IMR-90 (cell line): ENCODE results near the gene ABHD17B. TPM values are rescaled to one million over a fixed set of nuclear protein-coding genes. Genes with fewer than 3 reads are reported as not detected.
A peak's percentile ranks its signal among the peaks of the same experiment; 100 is the strongest.

Source experiments
- ATAC-seq: fragments of 200-7000 bp; cut with Tn5 transposase; 2 replicates; pipeline ENCODE4 v1.9.1; 2020; ENCODE audit warnings: low read depth, mild to moderate bottlenecking, moderate library complexity
- BruUV-seq: library from RNA; stranded (reverse); fragments of 400-500 nt; replicated peaks from 2 replicates; lab custom pipeline; 2021; lab: Mats Ljungman, UMichigan
- CTCF ChIA-PET: fragments of 300-600 bp; formaldehyde crosslinking; extraction: SDS; loops from one replicate; lab custom pipeline; 2021; ENCODE audit warnings: antibody characterized with exemption; lab: Yijun Ruan, JAX
- POLR2A ChIA-PET: fragments of 300-600 bp; sonication (Branson Sonifier 250); formaldehyde crosslinking; loops from one replicate; lab custom pipeline; 2022; ENCODE audit warnings: antibody characterized with exemption; ENCODE audit not compliant: unreplicated experiment; lab: Charles Lee
- DNase-seq: peaks from one replicate; pipeline ENCODE4 v3.0.0; 2013
- H2AFZ ChIP-seq: replicated peaks from 2 replicates; pipeline ENCODE3; 2013; ENCODE audit warnings: low read length, mild to moderate bottlenecking; ENCODE audit not compliant: poor library complexity
- H2AK5ac ChIP-seq: 2 replicates; pipeline ENCODE4 v1.6.1; 2013; ENCODE audit warnings: low read depth, low read length, inconsistent platforms
- H2AK9ac ChIP-seq: replicated peaks from 2 replicates; pipeline ENCODE3; 2013; ENCODE audit warnings: mild to moderate bottlenecking, low read depth, low read length, moderate library complexity; ENCODE audit not compliant: poor library complexity
- H2BK120ac ChIP-seq: 2 replicates; pipeline ENCODE4 v1.6.1; 2013; ENCODE audit warnings: low read depth, low read length, inconsistent platforms
- H2BK15ac ChIP-seq: 3 replicates; pipeline ENCODE4 v1.6.1; 2013; ENCODE audit warnings: low read depth, low read length, inconsistent platforms
- H2BK20ac ChIP-seq: 2 replicates; pipeline ENCODE4 v1.6.1; 2013; ENCODE audit warnings: low read depth, mild to moderate bottlenecking, inconsistent platforms, low read length, moderate library complexity
- H2BK5ac ChIP-seq: 2 replicates; pipeline ENCODE4 v1.6.1; 2013; ENCODE audit warnings: mild to moderate bottlenecking, low read depth, low read length, inconsistent platforms; ENCODE audit not compliant: poor library complexity, severe bottlenecking
- H3K14ac ChIP-seq: replicated peaks from 2 replicates; pipeline ENCODE4 v1.6.1; 2013; ENCODE audit warnings: low read depth, low read length, inconsistent platforms
- H3K18ac ChIP-seq: 2 replicates; pipeline ENCODE4 v1.6.1; 2013; ENCODE audit warnings: low read depth, low read length, control low read depth
- H3K23ac ChIP-seq: 2 replicates; pipeline ENCODE4 v1.6.1; 2013; ENCODE audit warnings: low read depth, low read length, inconsistent platforms
- H3K27ac ChIP-seq: 2 replicates; pipeline ENCODE4 v1.5.1; 2013; ENCODE audit warnings: mild to moderate bottlenecking, control low read depth, low read length; ENCODE audit not compliant: insufficient read depth
- H3K27me3 ChIP-seq: 2 replicates; pipeline ENCODE4 v1.6.1; 2013; ENCODE audit warnings: low read length; ENCODE audit not compliant: control insufficient read depth, insufficient read depth
- H3K36me3 ChIP-seq: 2 replicates; pipeline ENCODE4 v1.6.1; 2013; ENCODE audit warnings: low read length, mixed read lengths; ENCODE audit not compliant: control insufficient read depth, insufficient read depth
- H3K4ac ChIP-seq: 2 replicates; pipeline ENCODE4 v1.6.1; 2013; ENCODE audit warnings: low read depth, low read length, inconsistent platforms
- H3K4me1 ChIP-seq: 2 replicates; pipeline ENCODE4 v1.6.1; 2013; ENCODE audit warnings: low read length, mixed read lengths; ENCODE audit not compliant: control insufficient read depth, insufficient read depth
- H3K4me2 ChIP-seq: 2 replicates; pipeline ENCODE4 v1.6.1; 2013; ENCODE audit warnings: low read depth, mild to moderate bottlenecking, control low read depth, low read length, moderate library complexity
- H3K4me3 ChIP-seq: 2 replicates; pipeline ENCODE4 v1.5.1; 2013; ENCODE audit warnings: low read depth, mild to moderate bottlenecking, control low read depth, low read length, moderate library complexity; ENCODE audit not compliant: insufficient read depth
- H3K56ac ChIP-seq: 2 replicates; pipeline ENCODE4 v1.6.1; 2013; ENCODE audit warnings: low read length, inconsistent platforms; ENCODE audit not compliant: insufficient read depth; ENCODE audit errors: extremely low read depth
- H3K79me1 ChIP-seq, 2 experiments: 2 replicates each; pipeline ENCODE4 v1.6.1; 2013; ENCODE audit warnings: low read length in 2 of 2, inconsistent platforms in 1 of 2, low read depth in 1 of 2
- H3K9ac ChIP-seq: 2 replicates; pipeline ENCODE4 v1.6.1; 2013; ENCODE audit warnings: low read depth, low read length, control low read depth
- H3K9me1 ChIP-seq: 2 replicates; pipeline ENCODE4 v1.6.1; 2013; ENCODE audit warnings: low read length, inconsistent platforms; ENCODE audit not compliant: insufficient read depth
- H3K9me3 ChIP-seq: 2 replicates; pipeline ENCODE4 v1.6.1; 2013; ENCODE audit warnings: low read length; ENCODE audit not compliant: control insufficient read depth, insufficient read depth
- H4K20me1 ChIP-seq: 2 replicates; pipeline ENCODE4 v1.6.1; 2013; ENCODE audit warnings: low read length, inconsistent platforms; ENCODE audit not compliant: insufficient read depth
- H4K5ac ChIP-seq: 2 replicates; pipeline ENCODE4 v1.6.1; 2013; ENCODE audit warnings: mild to moderate bottlenecking, low read depth, low read length, control low read depth
- H4K8ac ChIP-seq, 2 experiments: 2 replicates each; pipeline ENCODE4 v1.6.1; 2013; ENCODE audit warnings: low read depth in 2 of 2, low read length in 2 of 2, control low read depth in 1 of 2, inconsistent platforms in 1 of 2
- H4K91ac ChIP-seq: 2 replicates; pipeline ENCODE4 v1.6.1; 2013; ENCODE audit warnings: low read depth, low read length, inconsistent platforms; ENCODE audit not compliant: insufficient read depth
- BHLHE40 ChIP-seq: fragments of 150-350 bp; IDR thresholded peaks from 2 replicates; pipeline ENCODE4 v1.6.1; 2016; ENCODE audit warnings: mild to moderate bottlenecking, low read depth, low read length
- ELK1 ChIP-seq: fragments of 150-350 bp; IDR thresholded peaks from 2 replicates; pipeline ENCODE4 v1.6.1; 2016; ENCODE audit warnings: low read depth, mild to moderate bottlenecking, low read length, moderate library complexity, borderline replicate concordance
- FOS ChIP-seq: fragments of 150-350 bp; IDR thresholded peaks from 2 replicates; pipeline ENCODE4 v1.6.1; 2016; ENCODE audit warnings: low read depth, low read length
- dilution Hi-C: fragments of 300-500 bp; cut with HindIII; formaldehyde crosslinking; loops from one replicate; pipeline ENCODE4 v1.14.3; 2018; ENCODE audit warnings: low sequenced_read_pairs; ENCODE audit not compliant: unreplicated experiment
- in situ Hi-C: fragments of 300-500 bp; cut with MboI; formaldehyde crosslinking; loops from 3 replicates; pipeline ENCODE4 v1.14.3; 2019; ENCODE audit warnings: low sequenced_read_pairs, inconsistent platforms, mixed read lengths
- intact Hi-C: fragments of 100-400 bp; cut with micrococcal nuclease; formaldehyde crosslinking; loops from 2 replicates; pipeline ENCODE4 v1.10.0; 2022
- polyA plus RNA-seq, 3 experiments: library from polyadenylated mRNA; depleted of rRNA; stranded (reverse); fragments of >200 nt; gene quantifications; 2 replicates each; pipeline ENCODE4 v1.2.3, GENCODE V29; 2012; ENCODE audit warnings: low replicate concordance in 1 of 3
- total RNA-seq: library from RNA; depleted of rRNA; stranded (reverse); fragments of >200 nt; gene quantifications from 2 replicates; pipeline ENCODE4 v1.2.3, GENCODE V29; 2012

The ABHD17B gene
- total and polyA plus RNA-seq, 2 of the 4 experiments (the other 2 are of a cell fraction) = 7.5 to 16.8 TPM

GRCh38 chr9:71858812-71859211 lies 52.2 kb downstream of the ABHD17B start:
- no peak overlapping the region for H3K56ac ChIP-seq
- no peaks in the 10 kb centered on the region for H3K79me1 ChIP-seq
- no peak overlapping the region for H2AFZ ChIP-seq
- H3K4me2 ChIP-seq = no peak overlapping the region
- no peak overlapping the region for H2BK15ac ChIP-seq
- H2BK5ac ChIP-seq = no peak overlapping the region
- H4K20me1 ChIP-seq = no peaks in the 10 kb centered on the region
- H2BK20ac ChIP-seq = no peak overlapping the region
- no peaks in the 10 kb centered on the region for H3K4me1 ChIP-seq
- H3K27me3 ChIP-seq = no peaks in the 10 kb centered on the region
- H3K4ac ChIP-seq = no peak overlapping the region
- no peak overlapping the region for H4K8ac ChIP-seq
- no peak overlapping the region for H2AK5ac ChIP-seq
- no peak overlapping the region for H4K5ac ChIP-seq
- H3K9ac ChIP-seq = no peak overlapping the region
- H3K36me3 ChIP-seq = no peaks in the 10 kb centered on the region
- no peak overlapping the region for H4K91ac ChIP-seq
- H3K9me3 ChIP-seq = peaks cover 4% of the 10 kb centered on the region; the same call in 1 of the 2 replicates
- no peak for ATAC-seq
- peak; percentile 40 for DNase-seq
- H2BK120ac ChIP-seq = no peak overlapping the region
- CTCF ChIA-PET = no interaction called here
- POLR2A ChIA-PET = no interaction called here
- in situ Hi-C loops = no loop called here
- no TSS peak for BruUV-seq
- intact Hi-C loops = no loop called here
- no peak overlapping the region for H3K14ac ChIP-seq
- H3K18ac ChIP-seq = no peak overlapping the region
- no peak overlapping the region for H2AK9ac ChIP-seq
- dilution Hi-C loops = no loop called here
- H3K23ac ChIP-seq = no peak overlapping the region
- no peaks in the 10 kb centered on the region for H3K9me1 ChIP-seq
- TF ChIP-seq ELK1 = no peak
- peak; percentile 33; the same call in 1 of the 2 replicates for TF ChIP-seq FOS
- no peak for TF ChIP-seq BHLHE40
- no peak overlapping the region for H3K4me3 ChIP-seq
- no peak overlapping the region for H3K27ac ChIP-seq
